NK-92 treated with Interleukin-12 subunit alpha and Interleukin-12 subunit beta, amount 100 ng/mL, for 24 hours (cell line): ENCODE results near the gene TCEAL5.
"Not testable (repeated sequence)": the region's sequence is repeated elsewhere in the genome, so short reads cannot be mapped to it uniquely, and the experiment has no call there.

ENCODE experiments used
- DNase-seq: peaks from one replicate; lab custom pipeline; 2025; lab: John Stamatoyannopoulos, UW

TCEAL5 gene, protein sequence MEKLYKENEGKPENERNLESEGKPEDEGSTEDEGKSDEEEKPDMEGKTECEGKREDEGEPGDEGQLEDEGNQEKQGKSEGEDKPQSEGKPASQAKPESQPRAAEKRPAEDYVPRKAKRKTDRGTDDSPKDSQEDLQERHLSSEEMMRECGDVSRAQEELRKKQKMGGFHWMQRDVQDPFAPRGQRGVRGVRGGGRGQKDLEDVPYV

GRCh38 chrX:103276581-103277002, at the start of gene TCEAL5:
TSS of gene TCEAL5 (minus strand) at chrX:103276750. CDS start at chrX:103274563, 2,187 bp downstream.
- DNase-seq = no peak

DNA sequence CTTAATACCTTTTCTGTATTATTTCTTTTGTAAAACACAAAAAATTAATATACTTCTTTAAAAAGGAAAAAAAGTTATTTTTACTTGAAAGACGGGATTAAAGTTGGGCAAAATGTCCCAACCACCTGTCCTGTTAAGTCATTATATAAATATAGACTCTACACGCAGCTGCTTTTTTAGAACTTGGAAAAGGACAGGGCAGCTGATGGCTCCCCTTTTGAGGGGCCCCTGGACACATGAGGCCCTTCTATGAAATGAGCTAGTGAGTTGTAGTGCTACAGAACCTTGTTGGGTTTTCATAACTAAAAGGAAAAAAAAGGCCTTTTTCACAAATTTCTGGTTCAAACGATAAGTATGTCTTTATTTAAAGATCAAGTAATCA, 34.8 kb upstream of the TCEAL5 start:
- no peak for DNase-seq

DNA sequence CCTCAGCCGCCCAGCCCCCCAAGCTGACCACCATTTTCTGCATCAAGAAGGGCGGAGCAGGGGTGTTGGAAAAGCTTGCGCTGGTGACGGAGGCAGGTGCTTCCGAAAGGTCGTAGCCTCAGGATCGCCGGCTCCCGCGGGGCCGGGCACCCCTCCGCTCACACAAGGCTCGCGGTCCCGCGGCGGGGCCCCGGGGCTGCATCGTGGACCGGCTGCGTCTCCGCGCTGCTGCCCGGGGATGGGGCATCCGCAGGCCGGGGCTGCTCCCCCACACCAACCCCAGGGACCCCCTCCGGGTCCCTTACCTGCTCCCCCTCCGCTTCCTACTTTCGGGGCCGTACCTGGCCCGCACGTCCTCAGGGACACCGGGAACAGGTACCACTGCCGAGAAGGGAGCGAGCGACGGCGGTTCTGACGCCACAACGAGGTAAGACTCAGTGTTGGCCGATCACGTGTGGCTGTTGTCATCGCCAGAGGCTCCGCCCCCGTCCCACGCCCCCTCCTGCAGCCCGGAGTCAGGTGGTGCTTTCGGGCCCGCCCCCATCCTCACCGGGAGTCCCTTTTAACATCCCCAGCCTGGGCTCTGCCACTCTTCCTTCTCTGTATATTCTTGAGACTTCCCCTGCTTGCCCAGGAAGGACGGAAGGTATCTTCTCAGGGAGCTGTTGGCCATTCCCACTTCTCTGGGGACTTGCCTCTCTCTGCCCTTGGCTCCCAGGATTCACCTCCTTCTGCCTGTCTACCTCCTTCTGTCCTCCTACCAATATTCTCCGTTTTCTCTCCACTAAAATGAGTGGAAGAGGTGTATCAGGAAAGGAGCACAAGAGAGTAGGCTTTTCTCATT, 34.2 kb upstream of the TCEAL5 start, which contains the start of gene BEX2:
TSS of gene BEX2 (minus strand) at position 436 of the 844 bp plus-strand sequence. CDS start 1,014 bp downstream, outside the sequence.
- no peak for DNase-seq

DNA sequence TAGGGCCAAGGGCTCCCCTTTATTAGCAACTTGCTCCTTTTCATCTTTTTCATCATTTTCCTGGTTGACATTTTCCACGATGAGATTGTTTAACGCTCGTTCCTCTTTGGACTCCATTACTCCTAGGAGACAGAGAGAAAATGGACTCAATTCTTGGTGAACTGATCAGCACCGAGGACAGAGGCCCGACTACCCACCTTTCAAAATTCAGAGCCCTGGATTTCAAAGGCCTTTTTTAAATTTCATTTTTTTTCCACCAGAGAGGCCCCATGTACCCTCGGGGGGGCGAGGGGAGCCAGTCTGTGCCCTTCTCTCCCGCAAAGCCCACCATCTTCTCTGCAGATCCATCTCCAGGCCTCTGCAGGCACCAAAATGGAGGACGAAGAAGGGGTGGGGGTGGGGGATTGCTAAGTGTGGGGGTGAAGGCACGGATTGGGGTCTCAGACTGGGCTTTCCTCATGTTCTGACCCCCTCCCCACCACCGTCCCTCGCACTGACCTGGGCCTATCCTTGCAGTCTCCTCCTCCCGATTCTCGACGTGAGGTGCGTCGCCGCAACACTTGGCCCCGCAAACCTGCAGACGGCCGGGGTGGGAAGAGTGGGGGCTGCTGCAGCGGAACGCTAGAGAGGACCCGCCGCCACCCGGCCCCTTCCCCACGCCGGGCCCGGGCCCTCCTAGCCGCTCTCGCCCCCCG, 33.5 kb upstream of the TCEAL5 start:
- no peak for DNase-seq

GRCh38 chrX:103305666-103306065, 29.1 kb upstream of the TCEAL5 start:
- not testable (repeated sequence) for DNase-seq

DNA sequence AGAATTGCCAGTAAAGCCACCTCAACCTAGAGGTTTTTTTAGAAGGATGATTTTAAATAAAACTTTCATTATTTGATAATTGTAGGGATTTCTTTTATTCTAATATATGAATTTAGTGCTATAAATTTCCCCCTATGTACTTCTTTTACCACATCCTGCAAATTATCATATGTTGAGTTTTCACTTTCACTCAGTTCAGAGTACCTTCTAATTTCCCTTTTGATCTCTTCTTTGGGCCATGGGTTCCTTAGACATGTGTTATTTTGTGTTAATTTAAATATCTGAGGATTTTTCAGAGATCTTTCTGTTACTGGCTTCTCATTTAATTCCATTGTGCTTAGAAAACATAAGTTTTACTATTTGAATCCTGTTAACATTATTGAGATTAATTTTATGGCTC, 28.2 kb upstream of the TCEAL5 start:
- no peak for DNase-seq

DNA sequence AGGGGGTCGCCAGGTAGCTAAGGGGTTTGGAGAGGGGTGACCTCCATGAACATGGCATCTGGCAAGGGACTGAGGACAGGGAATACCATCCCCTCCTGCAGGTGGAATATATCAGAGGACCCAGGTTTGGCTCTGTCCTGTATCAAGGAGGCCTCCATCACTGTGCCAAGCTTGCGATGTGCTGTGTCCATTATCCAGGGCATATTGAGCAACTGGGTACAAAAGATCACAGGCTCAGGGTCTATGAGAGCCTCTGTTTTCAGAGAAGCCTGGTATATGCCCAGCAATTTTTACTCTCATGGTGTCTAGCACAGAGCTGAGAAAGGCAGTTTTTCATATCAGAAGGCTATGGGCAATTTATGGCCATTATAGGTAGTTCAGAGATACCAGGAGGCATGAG, 16.6 kb upstream of the TCEAL5 start:
- no peak for DNase-seq

GRCh38 chrX:103279624-103280023, 3.1 kb upstream of the TCEAL5 start:
- DNase-seq = no peak

GRCh38 chrX:103275947-103276567, 493 bp downstream of the TCEAL5 start:
- DNase-seq = no peak

DNA sequence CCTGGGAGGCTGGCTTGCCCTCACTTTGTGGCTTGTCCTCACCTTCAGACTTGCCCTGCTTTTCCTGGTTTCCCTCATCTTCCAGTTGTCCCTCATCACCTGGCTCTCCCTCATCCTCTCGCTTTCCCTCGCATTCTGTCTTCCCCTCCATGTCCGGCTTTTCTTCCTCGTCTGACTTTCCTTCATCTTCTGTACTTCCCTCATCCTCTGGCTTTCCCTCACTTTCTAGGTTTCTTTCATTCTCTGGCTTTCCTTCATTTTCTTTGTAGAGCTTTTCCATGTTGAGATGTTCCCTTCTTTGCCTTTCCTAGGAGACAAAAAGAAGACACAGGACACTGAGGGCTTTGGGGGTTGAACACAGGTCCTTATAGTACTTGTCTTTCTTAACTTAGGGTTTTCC, 2.3 kb downstream of the TCEAL5 start:
- no peak for DNase-seq

DNA sequence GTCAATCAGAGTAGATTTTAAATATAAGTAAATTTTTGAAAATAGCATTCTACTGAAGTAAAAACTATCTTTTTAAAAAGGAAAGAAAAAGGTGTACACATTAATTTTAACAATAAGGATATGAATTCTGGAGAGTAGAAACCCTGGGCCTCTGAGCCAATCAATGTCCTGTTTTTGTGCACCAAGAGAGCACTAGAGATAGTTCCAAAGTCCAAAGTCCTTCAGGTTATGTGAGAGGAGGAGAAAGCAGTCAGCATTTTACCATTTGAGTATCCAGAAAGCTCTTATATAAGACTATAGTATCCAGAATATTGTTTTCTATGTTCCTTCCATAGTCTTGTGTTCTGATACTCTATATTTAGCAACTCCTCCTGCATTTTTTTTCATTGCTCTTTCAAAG, 18.3 kb downstream of the TCEAL5 start:
- no peak for DNase-seq

DNA sequence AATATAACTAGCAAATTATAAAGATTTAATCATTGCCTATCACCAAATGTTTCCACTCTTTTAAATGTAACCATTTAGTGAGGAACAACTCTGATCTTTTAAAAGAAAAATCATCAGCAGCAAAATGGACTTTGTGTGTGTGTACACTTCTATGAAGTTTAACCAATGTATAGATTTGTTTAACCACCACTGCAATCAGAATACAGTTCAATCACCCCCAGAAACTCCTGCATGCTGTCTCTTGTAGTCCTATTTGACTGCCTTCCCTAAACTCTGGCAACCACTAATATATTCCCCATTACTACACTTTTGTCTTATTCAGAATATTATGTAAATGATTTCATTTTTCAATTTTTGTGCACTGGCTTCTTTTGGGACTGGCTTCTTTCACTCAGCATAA, 19.9 kb downstream of the TCEAL5 start:
- no peak for DNase-seq

- DNase-seq = no peak
These were observed 21.5 kb downstream of the TCEAL5 start, which contains the start of gene TCEAL8 for GRCh38 chrX:103254921-103255493. TSS of gene TCEAL8 (minus strand) at chrX:103255155. CDS start at chrX:103253979, 1,176 bp downstream.

DNA sequence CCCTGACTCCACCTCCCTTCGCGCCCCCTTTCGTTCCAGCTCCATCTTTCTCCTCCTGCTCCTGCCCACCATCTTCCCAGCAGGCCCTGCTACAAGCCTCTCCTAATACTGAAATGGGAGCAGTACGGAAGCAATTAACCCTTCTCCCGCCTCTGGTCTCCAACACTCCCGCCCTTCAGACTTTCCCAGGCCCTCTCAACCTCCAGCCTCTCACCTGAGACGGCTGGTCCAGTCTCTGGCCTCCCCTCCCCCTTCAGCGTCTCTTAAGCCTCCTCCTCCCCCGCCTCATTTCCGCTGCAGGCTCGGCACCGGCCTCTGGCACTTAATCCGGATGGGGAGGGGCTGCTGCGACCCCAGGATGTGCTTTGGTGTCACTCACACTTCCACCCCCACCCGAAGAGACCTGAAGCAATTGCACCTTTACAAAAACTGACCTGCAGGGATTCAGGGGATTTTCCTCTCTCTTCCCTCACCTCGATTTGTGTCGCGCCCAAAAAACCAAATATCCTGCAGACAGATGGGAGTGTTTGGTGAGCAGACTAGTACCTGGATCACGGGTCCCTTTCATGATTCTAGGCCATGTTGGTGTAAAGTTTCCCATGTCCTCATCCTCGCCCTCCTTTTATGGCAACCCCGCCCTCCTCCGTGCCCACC, 22.3 kb downstream of the TCEAL5 start:
- DNase-seq = no peak

DNA sequence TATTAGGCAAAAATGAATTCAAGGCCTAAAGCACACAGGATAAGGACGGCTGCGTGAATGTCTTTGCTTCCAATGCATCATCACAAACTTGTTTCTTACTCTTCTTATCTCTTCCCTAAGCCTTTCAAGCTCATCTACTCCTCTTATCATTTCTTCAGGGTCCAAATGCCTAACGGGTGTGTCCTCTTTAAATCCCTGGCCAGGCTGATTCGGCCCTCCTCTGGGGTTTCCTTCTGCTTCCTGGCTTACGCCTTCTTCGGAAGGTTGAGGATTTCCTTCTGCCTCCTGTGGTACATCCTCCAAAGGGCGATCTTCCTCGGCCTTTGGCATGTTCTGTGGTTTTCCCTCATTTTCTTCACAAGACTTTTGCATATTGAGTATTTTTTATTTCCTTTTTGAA, 22.9 kb downstream of the TCEAL5 start:
- DNase-seq = no peak

- no peak for DNase-seq
These were observed 25.6 kb downstream of the TCEAL5 start for GRCh38 chrX:103250977-103251376.

DNA sequence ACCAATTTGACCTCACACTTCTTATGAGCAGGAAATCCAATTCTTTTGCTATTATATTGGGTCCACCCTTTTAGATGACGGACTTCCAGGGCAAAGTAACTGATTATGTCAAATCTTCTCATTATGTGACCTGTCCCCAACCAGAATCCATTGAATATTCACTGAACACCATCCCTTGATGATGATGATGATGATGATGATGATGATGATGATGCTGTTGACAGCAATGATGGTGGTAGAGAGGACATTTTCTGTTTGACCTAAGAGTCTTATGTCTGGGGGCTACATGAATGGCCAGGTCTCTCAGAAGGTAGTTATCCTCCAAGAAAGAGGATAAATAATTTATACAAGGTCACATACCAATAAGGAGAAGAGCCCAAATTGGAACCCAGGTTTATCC, 26.7 kb downstream of the TCEAL5 start:
- DNase-seq = no peak

GRCh38 chrX:103248553-103248952, 28.0 kb downstream of the TCEAL5 start:
- DNase-seq = no peak

DNA sequence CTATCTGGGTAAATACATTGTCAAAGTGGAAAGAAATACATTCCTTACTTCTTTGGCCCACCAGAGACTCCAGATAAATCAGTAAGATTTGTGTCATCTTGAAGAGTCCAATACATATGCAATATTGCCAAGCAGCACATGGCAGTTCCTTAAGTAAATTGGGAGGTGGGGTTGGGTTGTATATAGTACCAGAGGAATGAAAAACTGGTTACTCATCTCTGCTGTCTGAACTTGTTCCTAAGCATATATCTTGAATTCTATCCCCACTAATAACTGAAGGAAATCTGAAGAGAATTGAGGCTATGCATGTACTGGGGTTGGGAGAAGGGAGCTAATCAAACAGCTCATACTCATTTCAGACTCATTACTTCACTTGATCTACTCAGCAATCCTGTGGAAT, 36.4 kb downstream of the TCEAL5 start:
- DNase-seq = no peak

DNA sequence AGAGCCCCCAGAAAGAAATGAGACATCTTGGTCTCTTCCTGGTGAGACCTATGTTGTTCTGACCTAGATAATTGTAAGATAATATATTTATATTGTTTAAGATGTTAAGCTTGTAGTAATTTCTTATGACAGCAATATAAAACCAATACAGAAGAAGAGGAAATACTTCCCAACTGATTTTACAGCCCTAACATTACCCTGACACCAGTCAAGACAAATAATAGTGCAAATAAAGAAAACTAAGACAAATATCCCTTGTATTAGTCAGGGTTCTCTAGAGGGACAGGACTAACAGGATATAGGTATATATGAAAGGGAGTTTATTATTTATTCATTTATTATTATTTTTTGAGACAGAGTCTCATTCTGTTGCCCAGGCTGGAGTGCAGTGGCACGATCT, 40.3 kb downstream of the TCEAL5 start:
- DNase-seq = no peak

DNA sequence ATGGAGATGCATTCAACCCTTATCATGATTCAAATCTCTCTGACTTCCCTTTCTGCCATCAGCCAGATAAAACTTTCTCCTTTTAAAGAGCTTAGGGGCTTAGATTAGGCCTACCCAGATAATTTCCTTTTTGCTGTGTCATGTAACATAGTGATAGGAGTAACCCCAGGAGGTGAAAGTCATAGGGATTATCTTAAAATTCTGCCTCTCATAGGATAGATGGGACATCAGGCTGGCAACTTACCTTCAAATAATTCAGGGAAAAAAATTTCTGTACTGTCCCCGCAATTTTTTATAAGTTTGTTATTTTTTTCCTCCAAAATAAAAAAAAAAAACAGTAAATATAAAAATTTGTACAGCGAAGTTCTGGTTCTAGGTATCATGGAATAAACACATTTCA, 40.9 kb downstream of the TCEAL5 start:
- DNase-seq = not testable (repeated sequence)
